ENCODE results near the gene TAB3. TPM values are rescaled to one million over a fixed set of nuclear protein-coding genes. Genes with fewer than 3 reads are reported as not detected.

Gene TAB3
- total RNA-seq, 1 donor from 2014 or later, result 39.1 TPM

- Mint-ChIP-seq H3K9me3 (ENCODE audit: low read depth) (peaks cover 2% of the 10 kb centered on the region), H3K4me1 (ENCODE audit: low read depth) (no peaks in the 10 kb centered on the region), H3K36me3 (ENCODE audit: insufficient read depth) (no peaks in the 10 kb centered on the region), H3K4me3 (ENCODE audit: low read depth) (no peak overlapping the region), H3K27ac (no peak overlapping the region), H3K27me3 (no peaks in the 10 kb centered on the region)
- DNase-seq (ENCODE audit: low spot score, unreplicated experiment), result no peak
- TF ChIP-seq, protein P1, sequence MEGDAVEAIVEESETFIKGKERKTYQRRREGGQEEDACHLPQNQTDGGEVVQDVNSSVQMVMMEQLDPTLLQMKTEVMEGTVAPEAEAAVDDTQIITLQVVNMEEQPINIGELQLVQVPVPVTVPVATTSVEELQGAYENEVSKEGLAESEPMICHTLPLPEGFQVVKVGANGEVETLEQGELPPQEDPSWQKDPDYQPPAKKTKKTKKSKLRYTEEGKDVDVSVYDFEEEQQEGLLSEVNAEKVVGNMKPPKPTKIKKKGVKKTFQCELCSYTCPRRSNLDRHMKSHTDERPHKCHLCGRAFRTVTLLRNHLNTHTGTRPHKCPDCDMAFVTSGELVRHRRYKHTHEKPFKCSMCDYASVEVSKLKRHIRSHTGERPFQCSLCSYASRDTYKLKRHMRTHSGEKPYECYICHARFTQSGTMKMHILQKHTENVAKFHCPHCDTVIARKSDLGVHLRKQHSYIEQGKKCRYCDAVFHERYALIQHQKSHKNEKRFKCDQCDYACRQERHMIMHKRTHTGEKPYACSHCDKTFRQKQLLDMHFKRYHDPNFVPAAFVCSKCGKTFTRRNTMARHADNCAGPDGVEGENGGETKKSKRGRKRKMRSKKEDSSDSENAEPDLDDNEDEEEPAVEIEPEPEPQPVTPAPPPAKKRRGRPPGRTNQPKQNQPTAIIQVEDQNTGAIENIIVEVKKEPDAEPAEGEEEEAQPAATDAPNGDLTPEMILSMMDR (IDR thresholded peaks at IDR 0.05; ENCODE audit: unreplicated experiment), result no peak
Observed at GRCh38 chrX:30786374-30786773, 102.7 kb downstream of the TAB3 start.

- no peak overlapping the region for H3K4me3 Mint-ChIP-seq (ENCODE audit: low read depth)
- H3K4me1 Mint-ChIP-seq (ENCODE audit: low read depth), result no peaks in the 10 kb centered on the region
- no peak overlapping the region for H3K27ac Mint-ChIP-seq
- no peak for DNase-seq (ENCODE audit: low spot score, unreplicated experiment)
- H3K36me3 Mint-ChIP-seq (ENCODE audit: insufficient read depth), result no peaks in the 10 kb centered on the region
- TF ChIP-seq, protein P1 (IDR thresholded peaks at IDR 0.05; ENCODE audit: unreplicated experiment), result no peak
- H3K9me3 Mint-ChIP-seq (ENCODE audit: low read depth), result peaks cover 10% of the 10 kb centered on the region
- no peaks in the 10 kb centered on the region for H3K27me3 Mint-ChIP-seq
Observed at GRCh38 chrX:30781711-30782444, 107.2 kb downstream of the TAB3 start.

GRCh38 chrX:30779453-30780030, 109.5 kb downstream of the TAB3 start:
- no peak for DNase-seq (ENCODE audit: low spot score, unreplicated experiment)
- H3K4me1 Mint-ChIP-seq (ENCODE audit: low read depth), result no peaks in the 10 kb centered on the region

DNA sequence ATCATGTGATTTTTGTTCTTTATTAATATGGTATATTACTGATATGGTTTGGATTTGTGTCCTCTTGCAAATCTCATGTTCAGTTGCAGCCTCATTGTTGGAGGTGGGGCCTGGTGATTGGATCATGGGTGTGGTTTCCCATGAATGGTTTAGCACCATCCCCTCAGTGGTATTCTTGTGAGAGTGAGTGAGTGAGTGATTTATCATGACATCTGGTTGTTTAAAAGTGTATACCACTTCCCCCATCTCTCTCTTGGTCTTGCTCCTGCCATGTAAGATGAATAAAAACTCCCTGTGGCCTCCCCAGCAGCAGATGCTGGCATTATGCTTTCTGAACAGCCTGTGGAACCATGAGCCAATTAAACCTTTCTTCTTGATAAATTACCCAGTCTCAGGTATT, 111.5 kb downstream of the TAB3 start:
- DNase-seq (ENCODE audit: low spot score, unreplicated experiment), result no peak
- Mint-ChIP-seq H3K36me3 (ENCODE audit: insufficient read depth) (no peaks in the 10 kb centered on the region), H3K4me3 (ENCODE audit: low read depth) (no peak overlapping the region), H3K27ac (no peak overlapping the region), H3K4me1 (ENCODE audit: low read depth) (no peaks in the 10 kb centered on the region), H3K9me3 (ENCODE audit: low read depth) (peaks cover 24% of the 10 kb centered on the region), H3K27me3 (no peaks in the 10 kb centered on the region)
- TF ChIP-seq, protein P1 (IDR thresholded peaks at IDR 0.05; ENCODE audit: unreplicated experiment), result no peak

More at GRCh38 chrX:30779453-30780030, 109.5 kb downstream of the TAB3 start:
- no peaks in the 10 kb centered on the region for H3K27me3 Mint-ChIP-seq
- peaks cover 16% of the 10 kb centered on the region for H3K9me3 Mint-ChIP-seq (ENCODE audit: low read depth)
- no peak overlapping the region for H3K4me3 Mint-ChIP-seq (ENCODE audit: low read depth)
- no peak overlapping the region for H3K27ac Mint-ChIP-seq
- TF ChIP-seq, protein P1 (IDR thresholded peaks at IDR 0.05; ENCODE audit: unreplicated experiment), result no peak
- H3K36me3 Mint-ChIP-seq (ENCODE audit: insufficient read depth), result no peaks in the 10 kb centered on the region

Other genes with a start within 250 kb of the TAB3 start
- gene GK, start 235.8 kb downstream of the TAB3 start, total RNA-seq, result 16.3 and 16.6 TPM in 2 replicates
- gene FTHL17, start 182.8 kb upstream of the TAB3 start, total RNA-seq, result not detected in 2 replicates

All from progenitor cell of endocrine pancreas (in vitro differentiated cells).